Loucy (cell line): ENCODE data around the gene ZC4H2.

Source experiments
- EZH2phosphoT487 ChIP-seq: fragments of 200-600 bp; IDR thresholded peaks from 2 replicates; pipeline ENCODE4 v1.6.1; 2018; ENCODE audit warnings: antibody characterized with exemption, mild to moderate bottlenecking, moderate library complexity, borderline replicate concordance
- TF ChIP-seq, protein P1 (sequence below): fragments of 200-600 bp; sonication (generic); conservative IDR thresholded peaks from 2 replicates; pipeline ENCODE4 v1.5.1; 2014; ENCODE audit warnings: mild to moderate bottlenecking, antibody characterized with exemption, low read length

DNA sequence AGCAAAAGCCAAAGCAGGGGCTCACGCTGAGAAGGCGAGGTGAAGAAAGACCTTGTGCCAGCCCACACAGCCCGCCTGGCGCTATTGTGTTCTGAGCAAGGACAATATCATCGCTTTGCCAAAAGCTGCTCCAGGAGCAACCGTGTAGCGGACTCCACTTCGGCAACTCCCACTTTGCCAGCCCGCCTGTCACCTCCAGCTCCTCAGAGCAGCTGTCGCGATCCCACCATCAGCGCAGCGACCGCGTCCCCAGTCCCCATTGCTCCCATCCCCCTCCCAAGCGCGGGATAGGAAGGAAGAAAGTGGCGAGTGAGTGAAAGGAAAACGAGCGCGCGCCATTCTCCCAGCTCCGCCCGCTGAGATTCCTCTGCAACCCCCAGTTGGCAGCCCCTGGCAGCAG is 759 bp downstream of the ZC4H2 start:
- TF ChIP-seq, protein P1, sequence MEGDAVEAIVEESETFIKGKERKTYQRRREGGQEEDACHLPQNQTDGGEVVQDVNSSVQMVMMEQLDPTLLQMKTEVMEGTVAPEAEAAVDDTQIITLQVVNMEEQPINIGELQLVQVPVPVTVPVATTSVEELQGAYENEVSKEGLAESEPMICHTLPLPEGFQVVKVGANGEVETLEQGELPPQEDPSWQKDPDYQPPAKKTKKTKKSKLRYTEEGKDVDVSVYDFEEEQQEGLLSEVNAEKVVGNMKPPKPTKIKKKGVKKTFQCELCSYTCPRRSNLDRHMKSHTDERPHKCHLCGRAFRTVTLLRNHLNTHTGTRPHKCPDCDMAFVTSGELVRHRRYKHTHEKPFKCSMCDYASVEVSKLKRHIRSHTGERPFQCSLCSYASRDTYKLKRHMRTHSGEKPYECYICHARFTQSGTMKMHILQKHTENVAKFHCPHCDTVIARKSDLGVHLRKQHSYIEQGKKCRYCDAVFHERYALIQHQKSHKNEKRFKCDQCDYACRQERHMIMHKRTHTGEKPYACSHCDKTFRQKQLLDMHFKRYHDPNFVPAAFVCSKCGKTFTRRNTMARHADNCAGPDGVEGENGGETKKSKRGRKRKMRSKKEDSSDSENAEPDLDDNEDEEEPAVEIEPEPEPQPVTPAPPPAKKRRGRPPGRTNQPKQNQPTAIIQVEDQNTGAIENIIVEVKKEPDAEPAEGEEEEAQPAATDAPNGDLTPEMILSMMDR: no peak
- no peak for TF ChIP-seq EZH2phosphoT487
